HG03175 (cell line): ENCODE results near the gene FKBP8.
"Not testable (repeated sequence)": the region's sequence is repeated elsewhere in the genome, so short reads cannot be mapped to it uniquely, and the experiment has no call there.

Source experiments
- ATAC-seq: cut with Tn5 transposase; IDR thresholded peaks from one replicate; pipeline ENCODE4 v1.9.1; 2021; ENCODE audit warnings: mild to moderate bottlenecking, moderate library complexity; ENCODE audit not compliant: unreplicated experiment

The FKBP8 gene

DNA sequence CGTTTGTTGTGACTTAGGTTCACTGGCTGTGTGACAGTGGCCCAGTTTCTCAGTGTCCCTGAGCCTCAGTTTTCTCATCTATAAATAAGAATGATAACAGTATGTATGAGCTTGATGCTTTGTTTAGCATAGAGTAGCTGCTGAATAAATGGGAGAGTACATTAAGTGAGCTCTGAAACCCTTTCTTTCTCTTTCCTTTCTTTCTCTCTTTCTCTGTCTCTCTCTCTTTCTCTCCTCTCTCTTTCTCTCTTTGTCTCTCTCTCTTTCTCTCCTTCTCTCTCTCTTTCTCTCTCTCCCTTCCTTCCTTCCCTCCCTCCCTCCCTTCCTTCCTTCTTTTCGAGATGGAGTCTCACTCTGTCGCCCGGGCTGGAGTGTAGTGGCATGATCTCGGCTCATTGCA is 16.3 kb upstream of the FKBP8 start:
- ATAC-seq: no peak

DNA sequence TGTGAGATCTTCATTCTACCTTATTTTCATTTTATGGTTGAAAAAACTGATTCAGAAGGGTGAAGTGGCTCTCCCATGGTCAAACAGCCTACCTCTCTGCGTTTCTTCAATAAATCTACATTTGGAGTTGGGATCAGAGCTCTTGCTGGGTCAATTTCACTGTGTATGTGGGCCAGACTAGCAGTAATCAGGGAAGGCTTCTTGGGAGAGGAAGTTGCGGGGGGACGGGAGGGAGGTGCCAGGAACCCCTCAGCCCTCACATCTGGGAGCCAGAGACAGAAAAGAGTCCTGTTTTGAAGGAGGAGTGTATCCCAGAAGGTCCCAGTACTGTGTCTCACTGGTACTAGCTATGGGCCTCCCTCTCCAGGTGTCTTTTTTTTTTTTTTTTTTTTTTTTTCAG is 15.2 kb upstream of the FKBP8 start:
- ATAC-seq: no peak

- no peak for ATAC-seq
Observed at GRCh38 chr19:18558202-18558555, 14.8 kb upstream of the FKBP8 start.

DNA sequence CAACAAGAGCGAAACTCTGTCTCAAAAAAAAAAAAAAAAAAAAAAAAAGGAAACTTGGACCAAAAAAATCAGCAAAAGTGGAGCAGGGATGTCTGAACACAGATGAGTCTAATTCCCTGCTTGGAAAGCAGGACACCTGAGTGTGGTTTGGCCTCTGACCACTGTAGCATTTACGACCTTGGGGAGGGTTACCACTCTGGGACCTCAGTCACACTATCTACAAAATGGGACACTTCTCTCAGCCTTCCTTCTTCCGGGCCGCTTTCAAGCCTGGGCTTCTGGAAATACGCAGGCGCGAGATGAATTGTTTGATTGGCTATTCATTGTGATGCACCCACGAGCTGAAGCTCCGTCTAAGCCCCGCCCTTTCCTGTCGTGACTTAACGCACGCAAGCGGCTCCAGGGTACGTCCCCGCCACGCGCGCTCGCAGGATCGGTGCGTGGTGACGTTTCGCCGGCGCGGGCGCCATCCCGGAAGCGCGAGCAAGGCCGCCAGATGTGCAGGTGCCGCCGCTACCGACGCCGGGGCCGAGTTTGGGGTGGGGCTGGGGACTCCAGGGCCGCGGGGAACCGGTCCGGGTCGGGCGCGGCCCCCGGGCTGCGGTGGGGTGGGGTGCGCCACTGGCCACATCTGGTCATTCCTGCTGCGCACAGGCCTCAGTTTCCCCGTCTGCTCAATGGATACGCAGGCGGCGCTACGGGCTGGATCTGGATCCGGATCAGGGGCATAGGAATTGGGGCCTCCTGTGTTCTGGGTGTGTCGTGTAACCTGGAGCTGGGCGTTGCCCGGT is 14.2 kb upstream of the FKBP8 start, which contains the start of gene KXD1:
KXD1 (plus strand) TSS at position 460 of the 791 bp plus-strand sequence. CDS start 4,187 bp downstream, outside the sequence.
- ATAC-seq: peak; percentile 92

DNA sequence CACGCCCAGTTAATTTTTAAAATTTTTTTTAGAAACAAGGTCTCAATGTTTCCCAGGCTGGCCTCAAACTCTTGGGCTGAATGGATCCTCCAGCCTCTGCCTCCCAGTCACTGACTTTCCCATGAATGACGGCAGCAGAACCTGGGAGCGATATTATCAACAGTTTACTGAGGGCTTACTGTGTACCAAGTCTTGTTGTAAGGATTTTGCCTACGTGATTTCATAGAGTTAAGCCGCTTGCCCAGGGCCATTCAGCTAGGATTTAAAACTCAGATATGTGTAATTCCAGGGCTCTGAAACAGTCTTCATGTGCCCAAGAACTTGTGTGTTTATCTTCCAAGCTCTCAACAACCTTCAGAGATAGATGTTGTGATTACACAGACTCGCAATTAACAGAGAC is 8.3 kb upstream of the FKBP8 start:
- no peak for ATAC-seq

GRCh38 chr19:18543814-18544475 is 572 bp upstream of the FKBP8 start:
- ATAC-seq: peak; percentile 57

DNA sequence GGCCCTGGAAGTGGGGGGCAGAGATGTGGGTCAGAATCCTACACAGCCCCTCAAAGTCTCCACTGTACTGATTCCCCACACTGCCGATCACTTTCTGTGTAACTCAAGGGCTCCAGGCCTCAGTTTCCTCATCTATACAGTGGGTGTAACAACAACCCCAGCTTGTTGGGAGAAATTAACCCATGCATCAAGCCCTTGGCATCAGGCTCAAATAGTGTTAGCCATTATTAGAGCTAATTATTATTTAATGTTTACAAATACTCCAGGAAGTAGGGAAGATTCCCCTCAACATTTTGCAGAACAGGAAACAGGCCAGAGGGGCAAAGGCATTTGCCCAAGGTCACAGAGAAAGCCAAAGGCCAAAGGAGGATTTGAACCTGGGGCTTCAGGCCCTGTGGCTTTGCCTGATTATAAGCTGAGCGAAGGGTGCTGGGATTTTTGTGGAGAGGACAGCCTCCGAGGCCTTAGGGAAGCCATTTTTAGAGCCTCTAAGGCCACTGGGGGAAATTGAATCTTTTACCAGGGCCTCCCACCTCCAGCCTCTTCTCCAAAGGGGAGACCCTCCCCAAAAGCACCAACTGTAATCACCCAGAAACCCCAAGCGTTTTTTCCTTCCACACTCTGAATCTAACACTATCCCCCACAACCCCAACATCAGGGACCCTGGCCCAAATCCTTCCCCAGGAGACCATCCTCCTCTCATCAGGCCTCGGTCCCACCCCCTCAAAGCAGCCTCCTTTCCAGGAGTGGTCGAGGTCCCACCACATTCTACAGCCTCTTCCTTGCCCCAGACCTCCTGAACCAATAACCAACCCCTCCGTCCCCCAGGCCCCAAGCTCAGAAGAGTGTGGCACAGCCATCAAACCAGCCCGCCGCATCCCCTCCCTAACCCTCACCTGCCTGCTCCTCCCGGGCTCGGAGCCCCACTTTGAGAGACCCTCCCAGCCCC is 1.1 kb downstream of the FKBP8 start:
- no peak for ATAC-seq

- no peak for ATAC-seq
Observed at GRCh38 chr19:18541258-18541991, 1.9 kb downstream of the FKBP8 start.

GRCh38 chr19:18540200-18540599 is 3.2 kb downstream of the FKBP8 start:
- ATAC-seq: not testable (repeated sequence)

DNA sequence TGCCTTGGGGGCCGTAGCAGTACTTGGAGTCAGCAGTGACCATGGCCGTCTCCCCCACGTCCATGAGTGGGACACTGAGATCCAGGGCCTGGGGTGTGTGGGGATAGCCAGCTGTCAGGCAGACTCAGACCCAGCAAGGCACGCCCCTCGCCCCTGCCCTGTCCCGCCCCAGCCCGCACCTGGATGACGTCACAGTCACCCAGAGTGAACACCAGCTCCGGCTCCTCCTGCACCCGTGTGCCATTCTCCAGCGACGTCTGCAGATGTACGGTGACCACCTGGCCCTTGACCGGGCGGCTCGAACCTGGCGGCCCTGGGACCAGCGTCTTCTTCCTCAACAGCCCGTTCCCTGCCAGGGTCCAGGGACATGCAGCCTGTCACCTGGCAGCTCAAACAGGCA is 4.0 kb downstream of the FKBP8 start:
- ATAC-seq: no peak

DNA sequence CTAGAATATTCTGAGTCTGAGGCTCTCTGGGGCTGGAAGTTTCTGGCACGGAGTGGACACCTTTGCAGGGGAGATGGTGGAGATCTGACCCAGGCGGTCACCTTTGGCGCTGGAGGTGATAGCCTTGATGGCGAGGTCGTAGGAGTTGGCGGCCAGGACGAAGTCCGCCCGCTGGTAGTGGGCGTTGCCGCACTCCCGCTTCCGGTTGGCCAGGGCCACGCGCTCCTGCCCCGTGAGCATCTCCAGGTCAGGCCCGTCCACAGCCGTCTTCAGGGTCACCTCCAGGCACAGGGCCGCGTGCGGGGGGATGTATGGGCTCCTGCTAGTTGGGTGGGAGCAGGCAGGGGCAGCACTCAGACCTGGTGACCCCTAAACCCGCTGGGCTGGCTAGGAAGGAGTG is 5.3 kb downstream of the FKBP8 start:
- ATAC-seq: no peak

- ATAC-seq: no peak
Observed at GRCh38 chr19:18537431-18537830, 5.9 kb downstream of the FKBP8 start.

DNA sequence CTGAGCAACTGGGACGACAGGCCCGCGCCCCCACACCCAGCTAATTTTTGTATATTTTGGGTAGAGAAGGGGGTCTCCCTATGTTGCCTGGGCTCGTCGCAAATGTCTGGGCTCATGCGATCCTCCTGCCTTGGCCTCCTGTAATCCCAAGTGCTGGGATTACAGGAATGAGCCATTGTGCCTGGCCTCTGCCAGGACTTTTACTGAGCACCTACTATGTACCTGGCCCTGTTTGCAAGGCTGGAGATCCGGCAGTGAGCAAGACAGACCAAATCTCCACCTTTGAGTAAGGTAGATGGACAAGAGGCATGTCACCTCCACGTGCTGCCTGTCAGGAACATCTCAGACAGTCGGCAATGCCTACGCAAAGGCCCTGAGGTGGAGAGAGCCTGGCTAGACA is 6.9 kb downstream of the FKBP8 start:
- no peak for ATAC-seq

DNA sequence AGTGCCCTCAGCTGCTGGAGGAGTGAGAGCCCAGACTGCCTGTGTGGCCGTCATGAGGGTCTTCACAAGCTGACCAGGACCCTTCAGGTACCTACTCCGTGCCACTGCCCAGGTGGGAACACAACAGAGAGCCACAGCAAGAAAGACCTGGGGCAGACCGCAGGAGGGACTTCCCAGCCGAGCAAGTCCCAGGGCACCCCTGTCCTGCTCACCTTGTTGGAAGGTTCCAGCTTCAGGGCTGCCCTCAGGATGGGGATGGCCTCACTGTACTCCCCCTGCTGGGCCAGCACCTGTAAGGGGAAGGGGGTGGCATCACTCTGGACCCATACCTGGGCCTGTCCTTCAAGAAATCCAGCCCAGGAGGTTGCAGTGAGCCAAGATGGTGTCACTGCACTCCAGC is 10.3 kb downstream of the FKBP8 start:
- no peak for ATAC-seq

DNA sequence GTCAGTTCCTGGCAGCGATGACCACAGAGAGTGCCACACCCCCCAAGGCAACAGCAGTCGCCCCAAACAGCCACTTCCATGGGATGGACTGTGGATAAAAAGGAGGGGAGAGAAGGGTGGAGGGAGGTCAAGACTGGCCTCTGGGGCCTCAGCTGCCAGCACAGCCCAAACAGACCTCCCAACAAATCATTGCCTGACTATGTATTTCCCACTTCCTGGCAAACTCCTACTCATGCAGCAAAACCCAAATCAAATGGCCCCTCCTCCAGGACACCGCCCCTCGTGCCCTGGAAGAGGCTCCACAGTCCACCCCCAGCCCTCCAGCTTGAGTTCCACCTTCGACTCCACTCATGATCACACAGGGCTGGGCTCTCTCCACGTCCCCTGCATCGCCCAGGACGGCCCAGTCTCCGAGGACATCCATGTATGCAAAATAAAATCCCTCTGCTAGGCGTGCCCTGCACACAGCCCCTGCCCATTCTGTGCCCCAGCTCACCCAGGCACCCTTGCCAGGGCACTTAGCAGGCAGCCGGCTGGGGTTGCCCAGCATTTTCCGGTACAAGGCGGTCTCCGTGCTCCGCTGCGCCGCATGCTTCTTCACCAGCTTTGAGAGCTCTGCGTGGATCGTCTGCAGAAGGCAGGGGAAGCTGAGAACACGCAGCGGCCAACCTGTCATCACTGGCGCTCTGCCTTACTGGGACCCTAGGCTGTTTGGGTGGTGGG is 11.0 kb downstream of the FKBP8 start:
- no peak for ATAC-seq

DNA sequence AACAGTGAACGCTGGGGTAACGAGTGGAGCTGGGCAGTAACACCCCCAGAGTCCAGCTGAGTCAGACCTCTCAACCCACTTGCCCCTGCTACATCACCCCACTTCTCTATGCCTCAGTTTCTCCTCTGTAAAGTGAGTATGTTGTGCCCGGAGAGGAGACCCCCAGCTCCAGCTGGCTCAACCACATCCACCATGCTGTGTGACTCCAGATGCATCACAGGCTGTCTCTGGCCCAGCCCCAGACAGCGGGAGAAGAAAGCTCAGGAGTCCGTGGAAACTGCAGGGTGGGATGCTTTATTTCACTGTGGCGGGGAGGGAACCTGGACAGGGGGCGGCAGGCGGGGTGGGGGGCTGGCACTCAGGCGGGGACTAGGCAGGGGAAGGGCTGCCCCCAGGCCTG is 11.9 kb downstream of the FKBP8 start:
- no peak for ATAC-seq

GRCh38 chr19:18529782-18530181 is 13.6 kb downstream of the FKBP8 start:
- ATAC-seq: no peak

GRCh38 chr19:18526316-18526715 is 17.1 kb downstream of the FKBP8 start:
- ATAC-seq: no peak

- ATAC-seq: no peak
Observed at GRCh38 chr19:18523841-18524240, 19.5 kb downstream of the FKBP8 start.

- ATAC-seq: not testable (repeated sequence)
Observed at GRCh38 chr19:18522862-18523440, 20.4 kb downstream of the FKBP8 start.
